GM21423 (cell line): ENCODE results near the gene COX18.

ENCODE experiments used
- ATAC-seq: cut with Tn5 transposase; IDR thresholded peaks from one replicate; pipeline ENCODE4 v1.9.1; 2021; ENCODE audit warnings: mild to moderate bottlenecking, moderate library complexity; ENCODE audit not compliant: unreplicated experiment

COX18 gene

GRCh38 chr4:73053974-73054480 is 15.5 kb downstream of the COX18 start:
- no peak for ATAC-seq

- ATAC-seq: no peak
These were observed 16.4 kb downstream of the COX18 start for GRCh38 chr4:73053076-73053475.

- no peak for ATAC-seq
These were observed 17.9 kb downstream of the COX18 start for GRCh38 chr4:73051625-73052024.

- ATAC-seq: no peak
These were observed 23.6 kb downstream of the COX18 start for GRCh38 chr4:73045879-73046278.

- no peak for ATAC-seq
These were observed 32.5 kb downstream of the COX18 start for GRCh38 chr4:73037057-73037456.

- ATAC-seq: no peak
These were observed 33.4 kb downstream of the COX18 start for GRCh38 chr4:73036123-73036522.

GRCh38 chr4:73034896-73035295 is 34.6 kb downstream of the COX18 start:
- ATAC-seq: no peak

GRCh38 chr4:73028621-73029020 is 40.9 kb downstream of the COX18 start:
- no peak for ATAC-seq

GRCh38 chr4:73021634-73022033 is 47.9 kb downstream of the COX18 start:
- ATAC-seq: no peak

GRCh38 chr4:73019462-73020047 is 50.0 kb downstream of the COX18 start:
- no peak for ATAC-seq

- no peak for ATAC-seq
These were observed 50.9 kb downstream of the COX18 start for GRCh38 chr4:73018595-73018994.

GRCh38 chr4:73013310-73013709 is 56.2 kb downstream of the COX18 start:
- no peak for ATAC-seq

GRCh38 chr4:73012673-73013072 is 56.8 kb downstream of the COX18 start:
- no peak for ATAC-seq

GRCh38 chr4:73011629-73011985 is 57.9 kb downstream of the COX18 start:
- no peak for ATAC-seq

GRCh38 chr4:73010789-73011628 is 58.5 kb downstream of the COX18 start:
- no peak for ATAC-seq

- no peak for ATAC-seq
These were observed 61.9 kb downstream of the COX18 start for GRCh38 chr4:73007526-73008100.

GRCh38 chr4:73006286-73006990 is 63.1 kb downstream of the COX18 start:
- peak; percentile 85 for ATAC-seq

- no peak for ATAC-seq
These were observed 64.0 kb downstream of the COX18 start for GRCh38 chr4:73005514-73005913.
